ENCODE measurements around the gene IL1RAPL1. TPM values are rescaled to one million over a fixed set of nuclear protein-coding genes. Genes with fewer than 3 reads are reported as not detected.

IL1RAPL1 gene
- total RNA-seq, 2 donors from 2014 or later: 1.2 to 3.0 TPM

DNA sequence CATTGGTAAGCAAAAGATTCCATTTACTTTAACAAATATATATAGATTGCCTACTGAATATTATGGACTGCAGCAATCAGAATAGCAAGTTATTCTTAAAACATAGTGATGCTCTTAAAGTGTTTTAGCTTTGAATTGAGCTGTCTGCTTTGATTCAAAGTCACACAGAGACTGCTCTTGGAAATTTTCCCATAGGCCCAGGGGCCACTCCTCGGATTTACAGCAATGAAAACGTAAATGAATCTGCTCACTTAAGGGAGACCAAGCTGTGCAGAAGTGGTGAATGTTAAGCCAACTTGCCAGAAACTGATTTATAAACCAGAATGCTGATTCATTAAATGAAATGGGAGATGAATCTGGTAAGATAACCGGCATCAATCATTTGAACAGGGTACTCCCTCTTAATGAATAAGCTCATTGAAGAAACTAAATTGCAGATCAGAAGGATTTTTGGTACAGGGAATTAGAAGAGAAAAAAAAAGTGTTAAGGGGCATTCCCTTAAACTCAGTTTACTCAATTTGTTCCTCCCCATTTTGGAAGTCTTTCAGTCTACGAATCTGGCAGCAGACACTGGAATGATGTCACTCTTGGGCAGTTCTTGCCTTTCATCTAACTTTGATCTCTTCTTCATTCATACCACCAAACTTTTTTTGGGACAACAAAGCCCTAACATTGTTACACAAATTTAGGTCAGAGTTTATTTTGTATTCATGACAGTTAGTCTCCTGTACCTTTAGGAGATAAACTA, 1264.8 kb downstream of the IL1RAPL1 start:
- no peaks in the 10 kb centered on the region for H3K36me3 ChIP-seq
- DNase-seq (ENCODE audit: low spot score): no peak
- no peak overlapping the region for H3K27ac ChIP-seq
- no peak overlapping the region for H3K4me3 ChIP-seq
- no peaks in the 10 kb centered on the region for H3K27me3 ChIP-seq
- TF ChIP-seq, protein P1, sequence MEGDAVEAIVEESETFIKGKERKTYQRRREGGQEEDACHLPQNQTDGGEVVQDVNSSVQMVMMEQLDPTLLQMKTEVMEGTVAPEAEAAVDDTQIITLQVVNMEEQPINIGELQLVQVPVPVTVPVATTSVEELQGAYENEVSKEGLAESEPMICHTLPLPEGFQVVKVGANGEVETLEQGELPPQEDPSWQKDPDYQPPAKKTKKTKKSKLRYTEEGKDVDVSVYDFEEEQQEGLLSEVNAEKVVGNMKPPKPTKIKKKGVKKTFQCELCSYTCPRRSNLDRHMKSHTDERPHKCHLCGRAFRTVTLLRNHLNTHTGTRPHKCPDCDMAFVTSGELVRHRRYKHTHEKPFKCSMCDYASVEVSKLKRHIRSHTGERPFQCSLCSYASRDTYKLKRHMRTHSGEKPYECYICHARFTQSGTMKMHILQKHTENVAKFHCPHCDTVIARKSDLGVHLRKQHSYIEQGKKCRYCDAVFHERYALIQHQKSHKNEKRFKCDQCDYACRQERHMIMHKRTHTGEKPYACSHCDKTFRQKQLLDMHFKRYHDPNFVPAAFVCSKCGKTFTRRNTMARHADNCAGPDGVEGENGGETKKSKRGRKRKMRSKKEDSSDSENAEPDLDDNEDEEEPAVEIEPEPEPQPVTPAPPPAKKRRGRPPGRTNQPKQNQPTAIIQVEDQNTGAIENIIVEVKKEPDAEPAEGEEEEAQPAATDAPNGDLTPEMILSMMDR (IDR thresholded peaks at IDR 0.05): no peak
- H3K9me3 ChIP-seq: no peaks in the 10 kb centered on the region
- H3K4me1 ChIP-seq: no peaks in the 10 kb centered on the region

GRCh38 chrX:29852767-29853166, 1265.5 kb downstream of the IL1RAPL1 start:
- no peaks in the 10 kb centered on the region for H3K9me3 ChIP-seq
- no peaks in the 10 kb centered on the region for H3K27me3 ChIP-seq
- no peak overlapping the region for H3K27ac ChIP-seq
- H3K4me3 ChIP-seq: no peak overlapping the region
- no peaks in the 10 kb centered on the region for H3K36me3 ChIP-seq
- TF ChIP-seq, protein P1 (IDR thresholded peaks at IDR 0.05): no peak
- no peak for DNase-seq (ENCODE audit: low spot score)
- no peaks in the 10 kb centered on the region for H3K4me1 ChIP-seq

DNA sequence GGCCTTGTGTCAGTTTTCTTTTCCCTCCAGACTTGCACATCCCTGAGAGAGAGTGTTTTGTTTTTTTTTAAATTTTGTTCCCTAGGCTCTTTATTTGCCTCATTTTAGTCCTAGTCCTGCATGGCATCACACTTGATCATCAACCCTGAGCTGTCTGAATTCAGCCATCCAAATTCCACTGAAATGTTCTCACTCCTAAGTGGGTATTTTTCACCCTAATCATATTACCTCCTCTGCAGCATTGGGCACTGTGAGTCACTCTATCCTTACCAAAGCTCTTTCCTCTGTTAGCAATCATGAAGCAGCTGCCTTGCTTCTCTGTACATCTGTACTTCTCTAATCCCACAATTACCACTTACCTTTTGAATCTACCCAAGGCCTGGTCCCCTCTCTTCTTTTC, 1271.5 kb downstream of the IL1RAPL1 start:
- DNase-seq (ENCODE audit: low spot score): no peak
- Histone ChIP-seq H3K36me3 (no peaks in the 10 kb centered on the region), H3K27me3 (no peaks in the 10 kb centered on the region), H3K4me3 (no peak overlapping the region), H3K9me3 (no peaks in the 10 kb centered on the region), H3K4me1 (no peaks in the 10 kb centered on the region), H3K27ac (no peak overlapping the region)
- TF ChIP-seq, protein P1 (IDR thresholded peaks at IDR 0.05): no peak

- Histone ChIP-seq H3K27me3 (no peaks in the 10 kb centered on the region), H3K9me3 (no peaks in the 10 kb centered on the region), H3K27ac (no peak overlapping the region), H3K4me3 (no peak overlapping the region), H3K4me1 (no peaks in the 10 kb centered on the region), H3K36me3 (no peaks in the 10 kb centered on the region)
- DNase-seq (ENCODE audit: low spot score): no peak
- TF ChIP-seq, protein P1 (IDR thresholded peaks at IDR 0.05): no peak
These were observed 1275.0 kb downstream of the IL1RAPL1 start for GRCh38 chrX:29862126-29862677.

- Histone ChIP-seq H3K36me3 (no peaks in the 10 kb centered on the region), H3K4me3 (no peak overlapping the region), H3K27ac (no peak overlapping the region), H3K4me1 (no peaks in the 10 kb centered on the region), H3K27me3 (no peaks in the 10 kb centered on the region), H3K9me3 (no peaks in the 10 kb centered on the region)
- TF ChIP-seq, protein P1 (IDR thresholded peaks at IDR 0.05): no peak
- DNase-seq (ENCODE audit: low spot score): no peak
These were observed 1280.7 kb downstream of the IL1RAPL1 start for GRCh38 chrX:29867971-29868370.
